Left kidney (tissue), 2 donors: ENCODE results near the gene E4F1. TPM values are rescaled to one million over a fixed set of nuclear protein-coding genes. Genes with fewer than 3 reads are reported as not detected.

Source experiments
- DNase-seq: peaks from one replicate; pipeline ENCODE4 v3.0.0-alpha.2; 2013
- polyA plus RNA-seq: library from polyadenylated mRNA; unstranded; fragments of 120-200 nt; gene quantifications from one replicate; pipeline ENCODE4 v1.2.1, GENCODE V29; 2013; ENCODE audit not compliant: insufficient read length

Gene E4F1
- polyA plus RNA-seq, 1 donor: 14.7 TPM

- DNase-seq: peak; percentile 78
These were observed 18.1 kb upstream of the E4F1 start, which contains the start of gene MLST8 for GRCh38 chr16:2205104-2205966. TSS of gene MLST8 (plus strand) at chr16:2205454. CDS start at chr16:2206086, 632 bp downstream.

- DNase-seq: no peak
These were observed 17.5 kb upstream of the E4F1 start for GRCh38 chr16:2205967-2206313.

- DNase-seq: no peak
These were observed 17.0 kb upstream of the E4F1 start for GRCh38 chr16:2206420-2206779.

- no peak for DNase-seq
These were observed 16.5 kb upstream of the E4F1 start for GRCh38 chr16:2206780-2207433.

- DNase-seq: no peak
These were observed 15.5 kb upstream of the E4F1 start for GRCh38 chr16:2207872-2208271.

- no peak for DNase-seq
These were observed 15.1 kb upstream of the E4F1 start for GRCh38 chr16:2208308-2208707.

- no peak for DNase-seq
These were observed 14.6 kb upstream of the E4F1 start for GRCh38 chr16:2208772-2209171.

GRCh38 chr16:2209258-2210008 lies 14.0 kb upstream of the E4F1 start:
- DNase-seq: no peak

- no peak for DNase-seq
These were observed 13.4 kb upstream of the E4F1 start for GRCh38 chr16:2210009-2210332.

- DNase-seq: no peak
These were observed 12.7 kb upstream of the E4F1 start, which contains the start of gene BRICD5 for GRCh38 chr16:2210386-2211365. TSS of gene BRICD5 (minus strand) at chr16:2210863. CDS start at chr16:2210833, 30 bp downstream.

- no peak for DNase-seq
These were observed 11.5 kb upstream of the E4F1 start for GRCh38 chr16:2211923-2212347.

GRCh38 chr16:2212362-2213324 lies 10.7 kb upstream of the E4F1 start:
- no peak for DNase-seq

GRCh38 chr16:2213817-2214718 lies 9.3 kb upstream of the E4F1 start:
- DNase-seq: no peak

GRCh38 chr16:2214719-2214968 lies 8.7 kb upstream of the E4F1 start, which contains the start of gene PGP:
TSS of gene PGP (minus strand) at chr16:2214840. CDS start at chr16:2214777, 63 bp downstream.
- no peak for DNase-seq

GRCh38 chr16:2216330-2216729 lies 7.1 kb upstream of the E4F1 start:
- no peak for DNase-seq

- DNase-seq: no peak
These were observed 623 bp downstream of the E4F1 start for GRCh38 chr16:2223942-2224486.

- DNase-seq: no peak
These were observed 2.9 kb downstream of the E4F1 start for GRCh38 chr16:2226245-2226793.

- no peak for DNase-seq
These were observed 3.5 kb downstream of the E4F1 start for GRCh38 chr16:2226918-2227317.
